ENCODE measurements around the gene VWF.

- no peak for TF ChIP-seq EZH2 (IDR thresholded peaks at IDR 0.05; ENCODE audit: low read depth)
- no peak for TF ChIP-seq CTCF (conservative IDR thresholded peaks at IDR 0.05)
Observed at GRCh38 chr12:5976711-5977110, 147.8 kb downstream of the VWF start.

All from PC-9 (cell line).